Fibroblast of lung (primary cell): ENCODE data around the gene PROP1.

Experiments used
- CTCF ChIP-seq, 2 donors: IDR thresholded peaks in 1 of 2; conservative IDR thresholded peaks in 1 of 2; 1 replicate in 1 of 2; 2 replicates in 1 of 2; pipeline ENCODE4 v1.5.1; 2011 to 2012; ENCODE audit warnings: low read length in 2 of 2, control low read depth in 1 of 2, inconsistent platforms in 1 of 2, low read depth in 1 of 2, mild to moderate bottlenecking in 1 of 2
- EZH2 ChIP-seq: IDR thresholded peaks from 2 replicates; pipeline ENCODE4 v1.5.1; 2012; ENCODE audit warnings: low read length, control low read depth, mild to moderate bottlenecking; ENCODE audit errors: missing control alignments

- TF ChIP-seq CTCF (conservative IDR thresholded peaks at IDR 0.05 in 1 of 2, IDR thresholded peaks at IDR 0.05 in 1 of 2; ENCODE audit: low read depth in 1 of 2, low read length in 2 of 2): no peak
- no peak for TF ChIP-seq EZH2
Measured at GRCh38 chr5:177994561-177995190, 1.4 kb downstream of the PROP1 start.
